GM12872 (cell line): ENCODE data around the gene PRELID3B.

Experiments
- CTCF ChIP-seq: IDR thresholded peaks from 3 replicates; pipeline ENCODE4 v1.5.1; 2011; ENCODE audit warnings: low read depth, mild to moderate bottlenecking, low read length, moderate library complexity; ENCODE audit not compliant: insufficient read depth

PRELID3B gene

GRCh38 chr20:59048681-59049030 is 6.1 kb upstream of the PRELID3B start:
- TF ChIP-seq CTCF, result no peak

- TF ChIP-seq CTCF, result no peak
Observed at GRCh38 chr20:59047938-59048680, 5.5 kb upstream of the PRELID3B start.

DNA sequence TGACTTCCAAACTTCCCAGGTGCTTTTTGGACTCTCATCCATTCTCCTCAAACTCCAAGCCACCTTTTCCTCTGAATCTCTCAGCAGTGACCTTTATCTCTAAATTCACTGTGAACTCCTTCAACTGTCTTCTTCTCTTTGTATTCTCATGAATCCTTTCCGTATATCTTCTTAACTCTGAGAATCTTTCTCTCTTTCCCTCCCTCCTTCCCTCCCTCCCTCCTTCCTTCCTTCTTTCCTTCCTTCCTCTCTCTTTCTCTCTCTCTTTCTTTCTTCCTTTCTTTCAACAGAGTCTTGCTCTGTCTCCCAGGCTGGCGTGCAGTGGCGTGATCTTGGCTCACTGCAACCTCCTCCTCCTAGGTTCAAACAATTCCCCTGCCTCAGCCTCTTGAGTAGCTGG is 4.3 kb upstream of the PRELID3B start:
- TF ChIP-seq CTCF, result no peak

GRCh38 chr20:59044796-59045195 is 2.2 kb upstream of the PRELID3B start:
- TF ChIP-seq CTCF, result no peak

DNA sequence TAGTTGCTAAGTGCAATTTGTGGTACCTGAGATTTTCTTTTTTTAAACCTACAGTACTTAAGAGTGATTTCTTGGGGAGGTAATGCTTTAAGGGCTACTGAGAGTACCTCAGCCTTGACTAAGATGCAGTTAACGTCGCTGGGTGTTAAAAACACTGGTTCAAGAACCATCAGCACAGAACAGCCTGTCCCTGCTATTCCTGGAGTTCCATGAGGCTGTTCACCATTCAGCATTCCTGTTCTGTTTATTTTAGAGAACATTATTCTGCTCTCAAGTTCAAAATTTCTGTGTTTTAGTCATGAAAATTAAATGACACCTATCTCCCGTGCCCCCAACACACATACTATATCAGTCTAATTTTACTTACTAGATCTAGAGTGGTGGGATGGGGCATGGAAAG is 1.7 kb upstream of the PRELID3B start:
- TF ChIP-seq CTCF, result no peak

GRCh38 chr20:59043698-59044097 is 1.1 kb upstream of the PRELID3B start:
- no peak for TF ChIP-seq CTCF

DNA sequence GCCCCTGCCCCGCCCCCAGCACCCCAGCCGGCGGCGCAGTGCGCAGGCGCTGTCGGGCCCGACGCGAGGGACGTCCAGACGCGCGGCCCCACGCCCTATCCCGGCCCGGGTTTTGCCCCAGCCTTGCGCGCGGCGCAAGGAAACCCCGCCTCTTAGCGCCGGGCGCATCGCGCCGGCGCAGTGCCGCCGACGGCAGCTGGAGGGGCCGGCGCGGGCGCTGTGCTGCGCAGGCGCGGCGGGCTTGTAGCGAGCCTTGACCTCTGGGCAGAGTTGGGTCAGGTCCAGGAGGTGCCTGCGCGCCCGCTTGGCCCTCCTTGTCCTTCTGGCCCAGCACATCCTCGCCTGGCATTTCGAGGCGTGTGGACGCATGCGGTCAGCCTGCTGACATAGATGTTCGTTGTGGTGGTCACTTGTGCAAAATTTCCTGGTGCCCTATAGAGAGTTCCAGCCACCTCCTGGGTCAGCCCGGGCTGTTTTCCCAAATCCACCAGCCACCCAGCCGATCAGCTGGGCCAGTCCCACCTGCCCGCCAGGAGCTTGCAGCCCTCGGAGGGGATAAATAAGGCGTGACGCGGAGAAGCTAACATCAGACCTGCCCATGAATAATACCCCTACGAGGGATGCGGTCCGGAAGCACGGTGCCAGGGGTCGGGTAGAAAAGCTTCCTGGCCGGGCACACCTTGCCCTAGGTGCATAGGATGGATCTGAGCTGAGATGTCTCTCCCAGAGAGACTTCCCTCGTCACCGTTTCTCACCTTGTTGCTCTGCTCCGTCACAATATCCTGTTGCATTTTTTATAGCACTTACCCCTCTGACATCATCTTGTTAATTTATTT is 428 bp upstream of the PRELID3B start:
- TF ChIP-seq CTCF, result no peak
